BLaER1 treated with 17β-estradiol and CSF1 and Interleukin-3, amounts not matched to agents 10 nM and 100 nM (cell line): ENCODE results near the gene ABTB2.
"Not testable (repeated sequence)": the region's sequence is repeated elsewhere in the genome, so short reads cannot be mapped to it uniquely, and the experiment has no call there.

Experiments used
- H3K27ac ChIP-seq, 11 experiments: shearing (Covaris generic); formaldehyde crosslinking; 2 replicates each; pipeline ENCODE4 v1.8.1; 2022
- H3K27me3 ChIP-seq, 11 experiments: shearing (Covaris generic); formaldehyde crosslinking; 2 replicates each; pipeline ENCODE4 v1.8.1; 2022
- H3K36me3 ChIP-seq, 11 experiments: shearing (Covaris generic); formaldehyde crosslinking; 2 replicates each; pipeline ENCODE4 v1.8.1; 2022
- H3K4me1 ChIP-seq, 10 experiments: shearing (Covaris generic); formaldehyde crosslinking; 2 replicates each; pipeline ENCODE4 v1.8.1; 2022
- H3K4me2 ChIP-seq, 11 experiments: shearing (Covaris generic); formaldehyde crosslinking; 2 replicates each; pipeline ENCODE4 v1.8.1; 2022
- H3K4me3 ChIP-seq, 10 experiments: shearing (Covaris generic); formaldehyde crosslinking; 2 replicates each; pipeline ENCODE4 v1.8.1; 2022
- H3K9ac ChIP-seq, 11 experiments: shearing (Covaris generic); formaldehyde crosslinking; 2 replicates each; pipeline ENCODE4 v1.8.1; 2022
- H3K9me3 ChIP-seq, 11 experiments: shearing (Covaris generic); formaldehyde crosslinking; replicated peaks in 1 of 11; 2 replicates each; pipeline ENCODE4 v1.8.1; 2022
- H4K20me1 ChIP-seq, 11 experiments: shearing (Covaris generic); formaldehyde crosslinking; 2 replicates each; pipeline ENCODE4 v1.8.1; 2022
- Cebpa-rat ChIP-seq, 11 experiments: shearing (Covaris generic); IDR thresholded peaks; 2 replicates each; pipeline ENCODE4 v1.8.1; 2022

Gene ABTB2

GRCh38 chr11:34223907-34224306 is 133.9 kb downstream of the ABTB2 start:
- Histone ChIP-seq H3K9me3 (no peaks in the 10 kb centered on the region), H3K27ac (no peak overlapping the region), H3K27me3 (no peaks in the 10 kb centered on the region), H3K4me3 (no peak overlapping the region), H3K9ac (no peak overlapping the region), H4K20me1 (no peaks in the 10 kb centered on the region; a peak in 1 of 22 replicates), H3K4me2 (no peak overlapping the region), H3K4me1 (peaks cover 0 to 4% (median 0%) of the 10 kb centered on the region in 10 experiments; a peak in 2 of 20 replicates), H3K36me3 (no peaks in the 10 kb centered on the region)
- no peak for TF ChIP-seq Cebpa-rat (IDR thresholded peaks at IDR 0.05)

DNA sequence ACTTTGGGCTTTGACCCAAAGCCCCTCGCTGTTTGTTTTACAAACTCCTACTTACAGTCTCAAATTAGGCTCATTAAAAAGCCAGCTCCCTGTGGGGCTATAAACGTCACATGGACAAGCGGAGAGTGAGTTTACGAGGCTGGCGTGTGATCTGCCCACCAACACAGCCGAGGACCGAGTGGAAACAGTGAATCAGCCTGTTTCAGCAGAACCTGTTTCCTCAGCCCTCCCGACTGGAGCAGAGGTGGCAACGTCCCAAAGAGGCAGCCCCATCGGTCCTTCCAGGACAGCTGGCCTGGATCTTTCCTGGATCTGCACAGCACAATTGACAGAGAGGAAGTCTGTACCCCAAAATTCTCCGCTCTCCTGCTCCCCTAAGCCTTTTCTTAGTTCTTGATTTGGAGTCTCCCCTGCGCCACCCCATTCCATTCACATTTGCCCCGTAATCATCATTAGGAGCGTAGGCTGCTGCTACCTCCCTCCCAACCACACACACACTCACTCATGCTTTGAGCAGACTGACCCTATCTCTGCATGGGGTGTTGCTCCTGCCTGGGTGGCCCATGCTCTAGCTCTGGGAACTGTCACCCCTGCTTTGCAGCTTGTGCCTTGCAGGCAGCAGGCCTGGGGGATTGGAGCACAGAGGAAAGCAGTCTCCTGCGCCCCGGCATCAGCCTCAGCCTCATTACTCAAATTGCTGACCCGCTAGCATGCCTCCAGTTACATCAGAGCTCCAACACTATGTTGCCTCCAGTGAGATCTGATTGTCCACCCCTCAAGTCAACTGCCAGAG is 134.6 kb downstream of the ABTB2 start:
- no peak overlapping the region for H3K4me3 ChIP-seq
- H3K4me1 ChIP-seq = peaks cover 0 to 4% (median 0%) of the 10 kb centered on the region in 10 experiments; a peak in 2 of 20 replicates
- H4K20me1 ChIP-seq = no peaks in the 10 kb centered on the region; a peak in 1 of 22 replicates
- no peak for TF ChIP-seq Cebpa-rat (IDR thresholded peaks at IDR 0.05)
- H3K36me3 ChIP-seq = no peaks in the 10 kb centered on the region
- H3K27me3 ChIP-seq = no peaks in the 10 kb centered on the region
- H3K4me2 ChIP-seq = no peak overlapping the region
- H3K9ac ChIP-seq = no peak overlapping the region
- no peak overlapping the region for H3K27ac ChIP-seq
- H3K9me3 ChIP-seq = no peaks in the 10 kb centered on the region

GRCh38 chr11:34222030-34222429 is 135.8 kb downstream of the ABTB2 start:
- H3K4me1 ChIP-seq = peaks cover 0 to 4% (median 0%) of the 10 kb centered on the region in 10 experiments; a peak in 3 of 20 replicates
- H3K9ac ChIP-seq = no peak overlapping the region
- no peak overlapping the region for H3K4me3 ChIP-seq
- H3K36me3 ChIP-seq = no peaks in the 10 kb centered on the region
- H3K27me3 ChIP-seq = no peaks in the 10 kb centered on the region
- no peaks in the 10 kb centered on the region; a peak in 1 of 22 replicates for H4K20me1 ChIP-seq
- no peaks in the 10 kb centered on the region for H3K9me3 ChIP-seq
- H3K27ac ChIP-seq = no peak overlapping the region
- no peak for TF ChIP-seq Cebpa-rat (IDR thresholded peaks at IDR 0.05)
- H3K4me2 ChIP-seq = no peak overlapping the region

DNA sequence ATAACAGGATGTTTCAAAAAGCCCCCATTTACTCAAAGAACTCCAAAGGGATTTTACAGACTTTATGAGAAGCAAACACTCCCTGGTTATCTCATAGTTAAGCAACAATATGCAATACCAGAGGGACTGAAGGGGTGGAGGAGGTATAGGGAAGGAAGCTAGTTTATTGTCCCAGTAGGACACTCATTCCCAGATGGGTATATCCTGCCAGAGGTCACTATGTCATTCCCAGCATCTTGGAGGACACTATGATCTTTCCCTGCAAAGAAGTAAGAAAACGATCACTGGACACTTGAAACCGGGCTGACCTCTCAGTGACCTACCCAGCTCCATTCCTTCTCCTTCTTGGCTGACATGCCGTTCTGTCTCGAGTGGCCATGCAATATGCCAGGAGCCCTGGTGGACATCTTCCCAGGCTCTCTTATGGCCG is 137.9 kb downstream of the ABTB2 start:
- no peaks in the 10 kb centered on the region; a peak in 1 of 22 replicates for H4K20me1 ChIP-seq
- no peaks in the 10 kb centered on the region for H3K36me3 ChIP-seq
- H3K4me3 ChIP-seq = no peak overlapping the region
- no peaks in the 10 kb centered on the region for H3K27me3 ChIP-seq
- H3K9ac ChIP-seq = no peak overlapping the region
- no peak overlapping the region for H3K27ac ChIP-seq
- no peak overlapping the region for H3K4me2 ChIP-seq
- no peak for TF ChIP-seq Cebpa-rat (IDR thresholded peaks at IDR 0.05)
- H3K4me1 ChIP-seq = peaks cover 0 to 6% (median 1%) of the 10 kb centered on the region in 10 experiments; a peak in 4 of 20 replicates
- no peaks in the 10 kb centered on the region for H3K9me3 ChIP-seq

- H3K4me2 ChIP-seq = no peak overlapping the region
- no peaks in the 10 kb centered on the region for H3K27me3 ChIP-seq
- no peak overlapping the region for H3K9ac ChIP-seq
- H3K4me1 ChIP-seq = peaks cover 0 to 6% (median 3%) of the 10 kb centered on the region in 10 experiments; a peak in 4 of 20 replicates
- H3K36me3 ChIP-seq = no peaks in the 10 kb centered on the region
- no peaks in the 10 kb centered on the region for H3K9me3 ChIP-seq
- H4K20me1 ChIP-seq = no peaks in the 10 kb centered on the region; a peak in 1 of 22 replicates
- no peak for TF ChIP-seq Cebpa-rat (IDR thresholded peaks at IDR 0.05)
- H3K4me3 ChIP-seq = no peak overlapping the region
- H3K27ac ChIP-seq = no peak overlapping the region
These were observed 138.5 kb downstream of the ABTB2 start for GRCh38 chr11:34219279-34219678.

- H3K9me3 ChIP-seq, H3K9ac ChIP-seq, H3K27ac ChIP-seq, H3K4me1 ChIP-seq, H3K36me3 ChIP-seq, H3K4me2 ChIP-seq, H3K27me3 ChIP-seq, H4K20me1 ChIP-seq, H3K4me3 ChIP-seq: not testable (repeated sequence)
These were observed 139.1 kb downstream of the ABTB2 start for GRCh38 chr11:34218756-34219155.

GRCh38 chr11:34218067-34218466 is 139.7 kb downstream of the ABTB2 start:
- H3K4me2 ChIP-seq = no peak overlapping the region
- no peak for TF ChIP-seq Cebpa-rat (IDR thresholded peaks at IDR 0.05)

DNA sequence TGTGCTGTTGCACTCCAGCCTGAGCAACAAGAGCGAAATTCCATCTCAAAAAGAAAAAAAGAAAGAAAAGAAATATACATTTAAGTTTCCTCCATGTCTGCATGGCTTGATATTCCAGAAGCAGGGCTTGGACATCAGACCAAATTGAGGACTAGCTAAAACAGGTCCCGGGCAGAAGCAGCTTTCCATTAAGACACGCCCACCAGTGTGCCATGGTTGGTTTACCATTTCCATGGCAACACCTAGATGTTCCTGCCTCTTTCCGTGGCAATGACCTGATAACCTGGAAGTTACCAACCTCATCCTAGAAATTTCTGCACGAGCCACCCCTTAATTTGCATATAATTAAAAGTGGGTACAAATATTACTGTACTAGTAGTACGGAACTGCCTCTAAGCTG is 141.1 kb downstream of the ABTB2 start:
- Histone ChIP-seq H3K4me1 (peaks cover 0 to 12% (median 3%) of the 10 kb centered on the region in 10 experiments; a peak in 5 of 20 replicates), H3K27ac (no peak overlapping the region), H3K27me3 (no peaks in the 10 kb centered on the region), H3K9me3 (no peaks in the 10 kb centered on the region), H3K9ac (no peak overlapping the region), H3K36me3 (no peaks in the 10 kb centered on the region), H4K20me1 (no peaks in the 10 kb centered on the region; a peak in 1 of 22 replicates), H3K4me2 (no peak overlapping the region; a peak in 1 of 22 replicates), H3K4me3 (no peak overlapping the region)
- no peak for TF ChIP-seq Cebpa-rat (IDR thresholded peaks at IDR 0.05)

More at GRCh38 chr11:34218067-34218466, 139.7 kb downstream of the ABTB2 start:
- Histone ChIP-seq H3K9me3 (no peaks in the 10 kb centered on the region), H3K4me3 (no peak overlapping the region), H3K27ac (no peak overlapping the region), H4K20me1 (no peaks in the 10 kb centered on the region; a peak in 1 of 22 replicates), H3K27me3 (no peaks in the 10 kb centered on the region), H3K9ac (no peak overlapping the region), H3K4me1 (peaks cover 0 to 6% (median 3%) of the 10 kb centered on the region in 10 experiments; a peak in 4 of 20 replicates), H3K36me3 (no peaks in the 10 kb centered on the region)

DNA sequence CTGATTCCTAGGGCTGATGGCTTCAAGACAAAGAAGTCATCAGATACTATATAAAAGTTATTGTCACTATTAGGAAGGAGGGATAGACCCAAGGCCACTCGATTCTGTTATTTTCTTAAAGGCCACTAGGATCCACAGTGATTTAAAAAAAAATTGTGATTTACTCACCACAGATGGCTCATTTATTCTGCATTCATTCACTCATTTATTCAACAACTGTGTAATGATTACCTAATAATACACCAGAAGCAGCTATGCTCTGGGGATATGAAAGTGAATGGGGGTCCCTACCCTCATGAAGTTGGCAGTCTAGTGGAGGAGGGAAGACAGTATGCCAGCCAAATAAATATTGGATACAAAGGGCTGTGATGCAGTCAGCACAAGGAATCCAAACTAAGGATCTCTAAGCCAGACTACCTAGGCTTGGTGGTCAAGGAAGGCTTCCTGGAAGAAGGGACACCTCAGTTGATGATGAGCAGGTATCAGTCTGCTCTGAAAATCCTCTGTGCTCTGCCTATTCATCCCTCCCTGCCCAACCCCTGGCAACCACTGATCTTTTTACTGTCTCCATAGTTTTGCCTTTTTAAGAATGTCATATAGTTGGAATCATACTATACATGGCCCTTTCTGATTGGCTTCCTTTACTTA is 141.9 kb downstream of the ABTB2 start:
- Histone ChIP-seq H4K20me1 (no peaks in the 10 kb centered on the region; a peak in 1 of 22 replicates), H3K4me2 (no peak overlapping the region), H3K27me3 (no peaks in the 10 kb centered on the region), H3K9me3 (no peaks in the 10 kb centered on the region), H3K4me3 (no peak overlapping the region), H3K36me3 (no peaks in the 10 kb centered on the region), H3K4me1 (peaks cover 0 to 12% (median 3%) of the 10 kb centered on the region in 10 experiments; a peak in 5 of 20 replicates), H3K27ac (no peak overlapping the region), H3K9ac (no peak overlapping the region)
- no peak for TF ChIP-seq Cebpa-rat (IDR thresholded peaks at IDR 0.05)
